ENCODE results near the gene IDH2.
"Not testable (repeated sequence)": the region's sequence is repeated elsewhere in the genome, so short reads cannot be mapped to it uniquely, and the experiment has no call there.

The IDH2 gene

GRCh38 chr15:90101969-90102890 lies at the start of gene IDH2:
Gene IDH2 (minus strand): TSS chr15:90102468. CDS start chr15:90102390, 78 bp downstream.
- DNase-seq = peak; percentile 73
- in situ Hi-C loops (cut with MboI; ENCODE audit: low pct_unique_long_range_greater_than_20kb, low sequenced_read_pairs) = no loop called here

- DNase-seq; in situ Hi-C loops (cut with MboI; ENCODE audit: low pct_unique_long_range_greater_than_20kb, low sequenced_read_pairs): not testable (repeated sequence)
Observed at GRCh38 chr15:90150551-90150950, 48.3 kb upstream of the IDH2 start.

- in situ Hi-C loops (cut with MboI; ENCODE audit: low pct_unique_long_range_greater_than_20kb, low sequenced_read_pairs) = no loop called here
- no peak for DNase-seq
Observed at GRCh38 chr15:90149609-90150340, 47.5 kb upstream of the IDH2 start.

GRCh38 chr15:90146198-90146761 lies 44.0 kb upstream of the IDH2 start:
- in situ Hi-C loops (cut with MboI; ENCODE audit: low pct_unique_long_range_greater_than_20kb, low sequenced_read_pairs); DNase-seq: not testable (repeated sequence)

- in situ Hi-C loops (cut with MboI; ENCODE audit: low pct_unique_long_range_greater_than_20kb, low sequenced_read_pairs) = no loop called here
- DNase-seq = no peak
Observed at GRCh38 chr15:90145761-90146160, 43.5 kb upstream of the IDH2 start.

- in situ Hi-C loops (cut with MboI; ENCODE audit: low pct_unique_long_range_greater_than_20kb, low sequenced_read_pairs) = no loop called here
Observed at GRCh38 chr15:90145259-90145658, 43.0 kb upstream of the IDH2 start.

GRCh38 chr15:90143166-90143655 lies 40.9 kb upstream of the IDH2 start:
- DNase-seq = peak; percentile 90
- in situ Hi-C loops (cut with MboI; ENCODE audit: low pct_unique_long_range_greater_than_20kb, low sequenced_read_pairs) = no loop called here

More at GRCh38 chr15:90145259-90145658, 43.0 kb upstream of the IDH2 start:
- DNase-seq = no peak

- in situ Hi-C loops (cut with MboI; ENCODE audit: low pct_unique_long_range_greater_than_20kb, low sequenced_read_pairs) = no loop called here
- DNase-seq = peak; percentile 71
Observed at GRCh38 chr15:90142216-90143165, 40.2 kb upstream of the IDH2 start.

- DNase-seq = no peak
- in situ Hi-C loops (cut with MboI; ENCODE audit: low pct_unique_long_range_greater_than_20kb, low sequenced_read_pairs) = no loop called here
Observed at GRCh38 chr15:90141646-90142045, 39.4 kb upstream of the IDH2 start.

GRCh38 chr15:90139549-90139948 lies 37.3 kb upstream of the IDH2 start:
- DNase-seq; in situ Hi-C loops (cut with MboI; ENCODE audit: low pct_unique_long_range_greater_than_20kb, low sequenced_read_pairs): not testable (repeated sequence)

- no peak for DNase-seq
- in situ Hi-C loops (cut with MboI; ENCODE audit: low pct_unique_long_range_greater_than_20kb, low sequenced_read_pairs) = no loop called here
Observed at GRCh38 chr15:90138071-90138833, 36.0 kb upstream of the IDH2 start.

- in situ Hi-C loops (cut with MboI; ENCODE audit: low pct_unique_long_range_greater_than_20kb, low sequenced_read_pairs) = no loop called here
Observed at GRCh38 chr15:90132437-90132836, 30.2 kb upstream of the IDH2 start.

GRCh38 chr15:90131848-90132247 lies 29.6 kb upstream of the IDH2 start:
- in situ Hi-C loops (cut with MboI; ENCODE audit: low pct_unique_long_range_greater_than_20kb, low sequenced_read_pairs) = no loop called here
- DNase-seq = no peak

More at GRCh38 chr15:90132437-90132836, 30.2 kb upstream of the IDH2 start:
- no peak for DNase-seq

GRCh38 chr15:90130291-90130690 lies 28.0 kb upstream of the IDH2 start:
- no peak for DNase-seq
- in situ Hi-C loops (cut with MboI; ENCODE audit: low pct_unique_long_range_greater_than_20kb, low sequenced_read_pairs) = no loop called here

- in situ Hi-C loops (cut with MboI; ENCODE audit: low pct_unique_long_range_greater_than_20kb, low sequenced_read_pairs) = no loop called here
- DNase-seq = no peak
Observed at GRCh38 chr15:90126596-90127435, 24.5 kb upstream of the IDH2 start.

GRCh38 chr15:90126022-90126421 lies 23.8 kb upstream of the IDH2 start:
- DNase-seq = no peak

GRCh38 chr15:90124507-90124906 lies 22.2 kb upstream of the IDH2 start:
- in situ Hi-C loops (cut with MboI; ENCODE audit: low pct_unique_long_range_greater_than_20kb, low sequenced_read_pairs) = no loop called here

More at GRCh38 chr15:90126022-90126421, 23.8 kb upstream of the IDH2 start:
- in situ Hi-C loops (cut with MboI; ENCODE audit: low pct_unique_long_range_greater_than_20kb, low sequenced_read_pairs) = no loop called here

More at GRCh38 chr15:90124507-90124906, 22.2 kb upstream of the IDH2 start:
- DNase-seq = no peak
